Activated naive CD8-positive, alpha-beta T cell treated with anti-CD3 and anti-CD28 coated beads, Interleukin-2, amount 50 U/mL, for 24 hours (primary cell): Measurements from ENCODE around the gene SUSD3.
"Not testable (repeated sequence)": the region's sequence is repeated elsewhere in the genome, so short reads cannot be mapped to it uniquely, and the experiment has no call there.

Source experiments
- ATAC-seq: fragments of 150-1000 bp; cut with Tn5 transposase; one replicate; pipeline ENCODE4 v1.10.0; 2021
- DNase-seq: peaks from one replicate; pipeline ENCODE4 v3.0.0; 2021
- H3K27ac Mint-ChIP-seq: one replicate; pipeline ENCODE4 v1.8.0; 2021; ENCODE audit warnings: mild to moderate bottlenecking, mixed read lengths
- H3K27me3 Mint-ChIP-seq: one replicate; pipeline ENCODE4 v1.8.0; 2021; ENCODE audit warnings: mixed read lengths
- H3K36me3 Mint-ChIP-seq: one replicate; pipeline ENCODE4 v1.8.0; 2021; ENCODE audit warnings: low read depth, mixed read lengths
- H3K4me1 Mint-ChIP-seq: one replicate; pipeline ENCODE4 v1.8.0; 2021; ENCODE audit warnings: mixed read lengths
- H3K4me3 Mint-ChIP-seq: one replicate; pipeline ENCODE4 v1.8.0; 2021; ENCODE audit warnings: mild to moderate bottlenecking, moderate library complexity, mixed read lengths
- H3K9me3 Mint-ChIP-seq: one replicate; pipeline ENCODE4 v1.8.0; 2021; ENCODE audit warnings: mixed read lengths

The SUSD3 gene

DNA sequence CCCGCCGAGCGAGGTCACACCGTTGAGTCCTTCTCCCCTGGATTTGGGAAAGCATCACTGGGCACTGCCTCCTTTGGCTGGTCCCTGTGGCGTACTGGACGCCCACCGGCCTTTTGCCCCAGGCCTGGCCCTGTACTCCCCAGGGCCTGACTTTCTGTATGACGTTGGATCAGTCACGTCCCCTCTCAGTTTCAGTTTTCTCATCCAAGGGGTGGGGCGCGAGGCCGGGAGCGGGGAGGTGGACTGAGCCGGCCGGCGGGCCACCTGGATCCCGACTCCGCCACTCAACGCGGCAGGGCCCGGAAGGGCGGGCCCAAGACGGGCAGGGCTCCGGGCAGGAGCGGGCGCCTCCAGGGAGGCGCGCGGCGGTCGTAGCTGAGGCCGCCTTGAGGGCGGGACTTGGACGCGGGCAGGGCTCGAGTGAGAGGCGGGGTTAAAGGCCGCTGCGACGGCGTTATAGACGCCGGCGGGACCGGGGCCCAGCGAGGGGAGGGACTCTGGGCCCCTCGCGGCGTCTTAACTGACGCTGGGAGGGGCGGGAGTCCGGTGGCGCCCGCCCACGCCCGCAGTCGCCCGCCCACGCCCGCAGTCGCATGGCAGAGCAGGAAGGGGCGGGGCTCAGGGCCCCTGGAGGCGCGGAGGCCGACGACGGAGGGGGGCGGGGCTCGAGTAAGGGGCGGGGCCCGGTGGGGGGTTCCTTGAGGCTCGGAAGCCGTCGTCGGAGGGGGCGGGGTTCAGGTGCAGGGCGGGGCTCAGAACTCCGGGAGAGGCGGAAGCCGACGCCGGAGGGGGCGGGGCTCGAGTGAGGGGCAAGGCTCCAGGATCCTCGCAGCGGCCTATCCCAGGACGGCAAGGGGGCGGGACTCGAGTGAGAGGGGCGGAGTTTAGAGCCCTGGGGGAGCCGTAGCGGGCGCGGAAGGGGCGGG is 37.0 kb downstream of the SUSD3 start:
- peaks cover 73% of the 10 kb centered on the region for H3K4me1 Mint-ChIP-seq
- H3K9me3 Mint-ChIP-seq: peaks cover 14% of the 10 kb centered on the region
- H3K4me3 Mint-ChIP-seq: peak overlapping the region; percentile 82
- ATAC-seq (peak; percentile 77), DNase-seq (peak; percentile 100)
- peak overlapping the region; percentile 97 for H3K27ac Mint-ChIP-seq
- H3K27me3 Mint-ChIP-seq: no peaks in the 10 kb centered on the region
- peaks cover 6% of the 10 kb centered on the region for H3K36me3 Mint-ChIP-seq

DNA sequence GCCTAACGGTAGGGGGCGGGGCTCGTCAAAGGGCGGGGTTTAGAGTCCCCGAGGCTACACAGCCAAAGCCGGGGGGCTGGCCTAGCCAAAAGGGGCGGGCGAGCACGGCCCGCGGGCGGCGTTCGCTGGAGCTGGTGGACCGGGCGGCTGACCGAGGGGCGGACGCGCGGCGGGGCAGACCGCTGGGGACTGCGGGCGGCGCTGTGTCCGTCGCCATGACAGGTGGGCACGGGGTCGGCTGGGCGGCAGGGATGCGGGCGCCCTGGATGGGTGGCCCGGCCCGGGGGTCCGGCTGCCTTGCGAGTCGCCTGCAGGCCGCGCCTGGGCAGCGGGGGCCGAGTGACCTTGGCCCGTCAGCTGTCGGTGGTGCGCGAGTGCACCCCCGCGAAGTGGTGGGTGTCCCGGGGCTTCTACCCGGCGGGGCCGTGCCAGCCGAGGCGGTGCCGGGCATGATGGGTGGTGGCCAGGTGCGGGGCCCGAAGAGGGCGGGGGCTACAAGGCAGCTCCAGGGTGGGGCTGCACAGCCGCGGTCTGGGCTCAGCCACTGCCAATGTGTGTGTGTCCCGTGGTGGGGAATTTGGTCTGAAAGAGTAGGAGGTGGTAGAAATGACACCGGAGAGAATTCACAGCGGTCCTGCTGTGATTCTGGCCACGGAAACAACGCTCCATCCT is 37.8 kb downstream of the SUSD3 start, which contains the start of gene CARD19:
Gene CARD19, plus strand, starts transcription at position 87 of the 672 bp plus-strand sequence. Its CDS starts 129 bp downstream, at position 216.
- peak within 1 kb of the TSS; percentile 84 for H3K4me3 Mint-ChIP-seq
- DNase-seq (peak; percentile 57), ATAC-seq (peak; percentile 13)
- H3K27ac Mint-ChIP-seq: peak within 1 kb of the TSS; percentile 97
- peaks cover 6% of the 10 kb centered on the region for H3K36me3 Mint-ChIP-seq
- no peaks in the 10 kb centered on the region for H3K27me3 Mint-ChIP-seq
- peaks cover 13% of the 10 kb centered on the region for H3K9me3 Mint-ChIP-seq
- peaks cover 69% of the 10 kb centered on the region for H3K4me1 Mint-ChIP-seq

DNA sequence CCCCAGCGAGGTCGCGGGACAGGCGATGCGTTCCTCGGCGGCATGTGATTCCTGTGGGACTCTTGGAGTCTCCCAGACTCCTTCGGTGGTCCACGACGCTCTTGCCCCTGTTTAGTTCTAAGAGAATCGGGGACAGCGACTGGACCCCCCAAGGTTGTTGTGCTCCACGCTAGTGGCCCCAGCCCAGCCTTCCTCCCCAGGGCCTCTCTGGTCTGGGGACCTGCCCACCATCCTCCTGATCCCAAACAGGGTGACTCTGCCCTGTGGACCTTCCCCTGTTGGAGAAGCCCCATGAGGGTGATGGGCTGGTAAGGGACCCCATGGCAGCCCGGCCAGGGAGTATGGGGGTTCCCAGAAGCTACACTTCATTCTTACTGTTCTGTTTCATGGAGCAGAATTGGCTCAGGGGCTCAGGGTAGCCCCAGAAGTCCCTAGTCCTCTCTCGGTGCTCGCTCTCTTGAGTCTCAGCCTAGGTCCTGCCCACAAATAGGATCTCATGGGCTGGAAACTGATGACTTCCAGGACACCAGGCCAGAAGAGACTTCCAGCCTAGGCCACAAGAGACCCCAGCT is 38.4 kb downstream of the SUSD3 start:
- DNase-seq (no peak), ATAC-seq (no peak)
- Mint-ChIP-seq H3K9me3 (peaks cover 10% of the 10 kb centered on the region), H3K27ac (peak overlapping the region; percentile 78), H3K4me3 (peak overlapping the region; percentile 84), H3K4me1 (peaks cover 68% of the 10 kb centered on the region), H3K36me3 (peaks cover 6% of the 10 kb centered on the region), H3K27me3 (no peaks in the 10 kb centered on the region)

DNA sequence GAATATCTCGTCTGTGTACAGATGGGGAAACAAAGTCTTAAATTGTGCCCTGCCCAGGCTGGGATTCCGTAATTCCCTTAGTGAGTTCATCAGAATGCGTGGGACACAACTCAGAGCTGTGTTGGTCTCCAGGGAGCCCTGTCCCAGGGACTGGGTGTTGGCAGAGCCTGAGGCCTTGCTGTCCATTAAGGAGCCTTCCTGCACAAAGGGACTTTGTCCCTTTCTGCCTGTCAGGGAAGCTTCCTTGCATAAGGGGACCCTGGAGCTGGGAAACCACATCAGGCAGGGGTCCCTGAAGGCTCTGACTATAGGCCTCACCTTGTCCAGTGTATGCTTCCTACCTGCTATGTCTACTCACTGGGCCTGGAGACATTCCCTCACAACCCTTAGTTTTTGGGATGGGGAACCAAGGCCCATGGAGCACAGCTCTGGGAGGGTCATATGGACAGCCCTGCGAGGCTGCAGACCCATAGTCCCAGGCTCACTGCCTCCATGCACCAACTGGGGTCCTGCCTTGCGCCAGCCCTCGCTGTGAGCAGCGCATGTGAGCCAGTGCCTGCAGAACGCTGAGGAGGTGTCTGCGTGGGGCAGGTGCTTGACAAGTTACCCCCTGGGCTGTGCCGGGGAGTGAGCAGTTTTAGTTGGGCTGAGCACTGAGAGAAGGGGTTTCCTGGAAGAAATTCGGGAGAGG is 39.2 kb downstream of the SUSD3 start:
- Mint-ChIP-seq H3K4me3 (peak overlapping the region; percentile 84), H3K9me3 (peaks cover 5% of the 10 kb centered on the region), H3K27ac (peak overlapping the region; percentile 78), H3K36me3 (peaks cover 10% of the 10 kb centered on the region), H3K4me1 (peaks cover 66% of the 10 kb centered on the region), H3K27me3 (no peaks in the 10 kb centered on the region)
- DNase-seq: no peak
- no peak for ATAC-seq

DNA sequence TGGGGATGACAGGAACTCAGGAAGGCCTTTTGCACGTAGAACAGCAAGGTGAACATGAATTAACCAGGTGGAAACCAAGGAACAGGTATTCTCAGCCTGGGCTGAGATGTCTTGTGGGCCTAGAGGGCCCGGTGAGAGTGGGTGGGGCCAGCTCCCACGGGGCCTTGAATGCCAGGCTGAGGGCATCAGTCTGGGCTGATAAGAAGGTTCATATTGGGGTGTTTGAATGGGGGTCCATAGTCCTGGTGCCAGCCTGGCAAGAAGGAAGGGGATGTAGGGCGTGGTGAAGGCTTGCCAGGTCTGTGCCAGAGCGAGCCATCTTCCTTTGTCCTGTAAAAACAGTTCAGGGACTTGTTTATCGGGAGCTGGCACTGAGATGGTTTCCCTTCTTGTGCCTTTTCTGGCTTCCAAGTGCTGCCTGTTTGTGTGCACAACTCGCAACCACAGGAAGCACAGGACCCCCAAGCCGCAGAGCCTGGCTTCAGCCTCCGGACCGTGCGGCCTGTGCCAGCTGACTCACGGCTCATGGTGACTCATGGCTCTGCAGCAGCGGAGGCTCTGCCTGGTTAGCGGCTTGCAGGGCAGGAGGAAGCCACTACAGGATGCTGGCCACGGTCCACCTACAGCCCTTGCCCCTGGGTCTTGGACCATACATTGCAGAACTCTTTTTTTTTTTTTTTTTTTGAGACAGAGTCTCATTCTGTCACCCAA is 39.9 kb downstream of the SUSD3 start:
- peak overlapping the region; percentile 73 for H3K27ac Mint-ChIP-seq
- H3K4me1 Mint-ChIP-seq: peaks cover 65% of the 10 kb centered on the region
- peak; percentile 77 for DNase-seq
- peaks cover 5% of the 10 kb centered on the region for H3K9me3 Mint-ChIP-seq
- peak; percentile 45 for ATAC-seq
- peaks cover 10% of the 10 kb centered on the region for H3K36me3 Mint-ChIP-seq
- peak overlapping the region; percentile 84 for H3K4me3 Mint-ChIP-seq
- no peaks in the 10 kb centered on the region for H3K27me3 Mint-ChIP-seq

DNA sequence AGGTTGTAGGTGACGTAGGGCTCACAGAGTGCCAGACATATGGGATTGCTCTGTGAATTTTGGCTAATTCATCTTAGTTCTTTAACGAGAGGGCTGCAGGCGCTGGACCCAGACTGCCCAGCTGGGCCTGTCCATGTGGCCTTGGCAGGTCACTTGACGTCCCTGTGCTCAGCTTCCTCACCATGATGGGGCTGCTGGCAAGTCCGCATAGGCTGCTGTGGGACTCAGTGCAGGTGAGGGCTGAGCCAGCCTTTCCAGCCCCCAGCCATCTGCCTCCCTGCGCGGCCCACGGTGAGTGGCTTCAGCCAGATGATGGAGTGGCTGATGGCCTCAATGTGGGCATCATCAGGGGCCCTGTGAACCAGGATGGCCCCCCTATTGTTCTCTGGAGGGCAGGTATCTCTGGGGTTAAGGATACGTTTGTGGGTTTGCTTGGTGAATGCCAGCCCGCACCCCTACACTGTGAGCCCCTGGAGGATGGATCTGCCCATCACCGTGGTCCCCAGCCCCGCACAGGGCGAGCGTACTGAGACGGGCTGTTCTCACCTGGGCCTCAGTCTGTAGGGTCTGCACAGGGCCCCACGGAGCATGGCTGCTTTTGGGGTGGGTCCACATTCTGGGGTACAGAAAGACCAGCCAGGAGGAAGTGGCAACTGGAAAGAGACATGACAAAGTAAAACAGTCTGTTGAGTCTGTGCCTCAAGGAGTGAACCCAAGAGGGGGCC is 41.2 kb downstream of the SUSD3 start:
- H3K4me3 Mint-ChIP-seq: no peak overlapping the region
- DNase-seq (no peak), ATAC-seq (no peak)
- H3K4me1 Mint-ChIP-seq: peaks cover 60% of the 10 kb centered on the region
- peak overlapping the region; percentile 43 for H3K27ac Mint-ChIP-seq
- H3K27me3 Mint-ChIP-seq: no peaks in the 10 kb centered on the region
- peaks cover 23% of the 10 kb centered on the region for H3K36me3 Mint-ChIP-seq
- peaks cover 7% of the 10 kb centered on the region for H3K9me3 Mint-ChIP-seq

DNA sequence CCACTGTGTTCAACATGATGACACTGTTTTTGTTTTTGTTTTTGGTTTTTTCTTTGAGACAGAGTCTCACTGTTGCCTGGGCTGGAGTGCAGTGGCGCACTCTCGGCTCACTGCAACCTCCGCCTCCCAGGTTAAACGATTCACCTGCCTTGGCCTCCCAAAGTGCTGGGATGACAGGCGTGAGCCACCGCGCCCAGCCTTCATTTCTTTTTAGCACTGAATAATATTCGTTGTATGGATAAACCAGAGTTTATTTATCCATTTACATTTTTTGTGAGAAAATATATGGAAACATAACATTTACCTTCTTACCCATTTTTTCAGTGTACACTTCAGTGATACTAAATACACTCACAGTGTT is 41.8 kb downstream of the SUSD3 start:
- H3K27ac Mint-ChIP-seq: no peak overlapping the region
- H3K4me1 Mint-ChIP-seq: peaks cover 61% of the 10 kb centered on the region
- H3K27me3 Mint-ChIP-seq: no peaks in the 10 kb centered on the region
- H3K36me3 Mint-ChIP-seq: peaks cover 26% of the 10 kb centered on the region
- H3K9me3 Mint-ChIP-seq: peaks cover 7% of the 10 kb centered on the region
- ATAC-seq: no peak
- no peak for DNase-seq
- H3K4me3 Mint-ChIP-seq: no peak overlapping the region

DNA sequence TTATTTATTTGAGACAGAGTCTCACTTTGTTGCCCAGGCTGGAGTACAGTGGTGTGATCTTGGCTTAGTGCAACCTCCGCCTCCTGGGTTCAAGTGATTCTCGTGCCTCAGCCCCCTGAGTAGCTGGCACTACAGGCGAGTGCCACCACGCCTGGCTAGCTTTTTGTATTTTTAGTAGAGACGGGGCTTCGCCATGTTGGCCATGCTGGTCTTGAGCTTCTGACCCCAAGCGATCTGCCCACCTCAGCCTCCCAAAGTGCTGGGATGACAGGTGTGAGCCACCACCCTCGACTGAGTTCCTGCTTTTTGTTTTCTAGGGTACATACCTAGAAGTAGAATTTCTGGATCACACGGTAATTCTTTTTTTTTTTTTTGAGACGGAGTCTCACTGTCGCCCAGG is 42.6 kb downstream of the SUSD3 start:
- not testable (repeated sequence) for H3K27me3 Mint-ChIP-seq, DNase-seq, H3K9me3 Mint-ChIP-seq, H3K27ac Mint-ChIP-seq, ATAC-seq, H3K4me3 Mint-ChIP-seq
- peaks cover 69% of the 10 kb centered on the region for H3K4me1 Mint-ChIP-seq
- peaks cover 27% of the 10 kb centered on the region for H3K36me3 Mint-ChIP-seq

DNA sequence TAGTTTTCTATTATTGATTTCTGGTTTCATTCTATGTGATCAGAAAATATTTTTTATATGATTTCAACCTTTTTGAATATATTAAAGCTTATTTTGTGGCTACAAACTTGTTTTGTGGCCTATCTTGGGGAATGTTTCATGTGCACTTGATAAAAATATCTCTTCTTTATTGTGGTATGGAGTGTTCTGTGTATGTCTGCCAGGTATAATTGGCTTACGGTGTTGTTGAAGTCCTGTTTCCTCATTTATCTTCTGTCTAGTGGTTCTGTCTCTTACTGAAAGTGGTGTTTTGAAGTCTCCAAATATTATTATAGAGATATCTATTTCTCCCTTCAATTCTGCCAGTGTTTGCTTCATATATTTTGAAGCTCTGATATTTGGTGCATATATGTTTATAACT is 47.1 kb downstream of the SUSD3 start:
- no peaks in the 10 kb centered on the region for H3K27me3 Mint-ChIP-seq
- ATAC-seq: no peak
- H3K27ac Mint-ChIP-seq: no peak overlapping the region

DNA sequence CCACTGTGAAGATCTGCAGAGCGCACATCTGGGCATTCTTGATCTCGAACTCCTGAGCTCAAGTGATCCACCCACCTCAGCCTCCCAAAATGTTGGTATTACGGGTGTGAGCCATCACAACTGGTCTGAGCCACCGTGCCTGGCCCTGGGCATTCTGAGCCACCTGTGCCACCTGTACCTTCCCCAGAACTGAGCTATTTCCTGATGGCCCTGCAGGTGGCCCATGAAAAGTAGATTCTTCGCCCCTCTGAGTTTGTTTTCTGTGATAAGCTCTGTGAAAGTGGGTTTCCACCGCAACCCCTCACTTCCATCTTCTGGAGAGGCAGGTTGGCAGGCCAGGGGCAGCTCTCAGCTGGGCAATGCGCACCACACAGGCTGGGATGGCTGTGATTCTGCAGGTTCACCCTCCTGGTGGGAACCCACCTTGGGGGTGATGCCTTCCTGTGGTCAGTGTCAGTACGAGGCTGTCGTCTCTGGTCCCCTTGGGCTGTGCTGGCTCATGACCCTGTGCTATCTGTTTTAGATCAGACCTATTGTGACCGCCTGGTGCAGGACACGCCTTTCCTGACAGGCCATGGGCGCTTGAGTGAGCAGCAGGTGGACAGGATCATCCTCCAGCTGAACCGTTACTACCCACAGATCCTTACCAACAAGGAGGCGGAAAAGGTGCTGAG is 48.8 kb downstream of the SUSD3 start:
- Mint-ChIP-seq H3K9me3 (peaks cover 3% of the 10 kb centered on the region), H3K27ac (no peak overlapping the region), H3K4me3 (no peak overlapping the region), H3K36me3 (peaks cover 30% of the 10 kb centered on the region), H3K27me3 (no peaks in the 10 kb centered on the region), H3K4me1 (peaks cover 66% of the 10 kb centered on the region)
- ATAC-seq: no peak
- DNase-seq: no peak

More for the DNA sequence above, 47.1 kb downstream of the SUSD3 start:
- peaks cover 4% of the 10 kb centered on the region for H3K9me3 Mint-ChIP-seq
- no peak overlapping the region for H3K4me3 Mint-ChIP-seq
- DNase-seq: no peak
- H3K36me3 Mint-ChIP-seq: peaks cover 30% of the 10 kb centered on the region
- H3K4me1 Mint-ChIP-seq: peaks cover 71% of the 10 kb centered on the region

DNA sequence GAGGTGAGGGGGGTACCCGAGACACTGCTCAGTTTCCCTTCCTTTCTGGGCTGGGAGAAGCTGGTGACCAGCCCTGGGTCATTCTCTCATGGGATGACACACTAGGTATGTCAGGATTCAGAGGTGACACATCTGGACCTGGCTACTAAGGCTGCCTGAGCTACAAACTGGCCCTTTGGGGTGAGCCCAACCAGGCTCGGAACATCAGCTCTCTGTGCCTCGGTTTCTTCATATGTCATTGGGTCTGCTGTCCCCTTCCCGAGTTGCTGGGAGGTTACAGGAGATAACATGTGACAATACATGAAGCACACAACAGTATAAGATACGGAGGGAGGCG is 49.3 kb downstream of the SUSD3 start:
- H3K27me3 Mint-ChIP-seq: no peaks in the 10 kb centered on the region
- peaks cover 3% of the 10 kb centered on the region for H3K9me3 Mint-ChIP-seq
- DNase-seq: no peak
- ATAC-seq: no peak
- peaks cover 28% of the 10 kb centered on the region for H3K36me3 Mint-ChIP-seq
- H3K4me1 Mint-ChIP-seq: peaks cover 61% of the 10 kb centered on the region
- H3K4me3 Mint-ChIP-seq: no peak overlapping the region
- peak overlapping the region; percentile 39 for H3K27ac Mint-ChIP-seq

DNA sequence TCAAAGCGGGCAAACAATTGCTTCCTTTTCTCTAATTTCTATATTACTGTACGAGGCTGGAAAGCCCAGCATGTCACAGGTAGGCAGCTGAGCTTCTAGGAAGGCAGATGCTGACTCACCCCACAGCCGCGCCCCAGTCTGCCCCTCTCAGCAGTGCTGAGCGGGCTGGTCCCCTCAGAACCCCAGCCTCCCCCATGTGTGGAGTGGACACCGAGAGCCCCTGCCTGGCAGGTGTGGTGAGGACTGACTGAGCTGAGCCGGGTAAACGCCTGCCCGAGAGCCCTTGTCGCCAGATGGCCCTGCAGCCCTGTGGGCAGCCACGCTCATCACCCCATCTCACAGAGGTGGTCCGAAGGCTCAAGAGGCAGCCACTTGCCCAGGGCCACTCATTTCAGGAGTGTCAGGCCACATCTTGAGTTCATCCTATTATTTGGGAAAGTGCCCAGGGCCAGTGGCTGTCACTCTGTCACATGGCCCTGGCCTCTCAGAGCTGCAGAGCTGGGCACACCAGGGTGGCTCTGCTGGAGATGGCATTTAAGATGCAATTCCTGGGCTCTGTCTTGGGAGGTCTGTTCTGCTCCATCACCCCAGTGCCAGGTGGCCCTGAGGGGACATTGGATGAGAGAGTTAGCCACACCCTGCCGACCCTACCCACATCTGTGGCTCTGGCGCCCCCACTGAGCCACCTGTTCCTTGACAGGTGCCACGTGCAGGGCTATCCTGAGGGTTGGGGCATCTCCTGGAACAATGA is 50.0 kb downstream of the SUSD3 start:
- H3K4me1 Mint-ChIP-seq: peaks cover 57% of the 10 kb centered on the region

More for the DNA sequence above, 50.0 kb downstream of the SUSD3 start:
- peaks cover 2% of the 10 kb centered on the region for H3K9me3 Mint-ChIP-seq
- no peak overlapping the region for H3K4me3 Mint-ChIP-seq
- H3K36me3 Mint-ChIP-seq: peaks cover 27% of the 10 kb centered on the region
- peak; percentile 74 for ATAC-seq
- no peak overlapping the region for H3K27ac Mint-ChIP-seq
- no peaks in the 10 kb centered on the region for H3K27me3 Mint-ChIP-seq
- no peak for DNase-seq
